Vagina (tissue), 2 donors: ENCODE measurements around the gene LONRF2.

Experiments used
- POLR2A ChIP-seq, 2 donors: fragments of 450-650 bp; IDR thresholded peaks; one replicate each; pipeline ENCODE4 v1.6.1; 2017; ENCODE audit warnings: antibody characterized with exemption in 2 of 2, mild to moderate bottlenecking in 2 of 2, moderate library complexity in 2 of 2
- POLR2AphosphoS5 ChIP-seq, 2 donors: sonication (generic); formaldehyde crosslinking; IDR thresholded peaks; one replicate each; pipeline ENCODE4 v1.9.0; 2017; ENCODE audit warnings: antibody characterized with exemption in 2 of 2, mild to moderate bottlenecking in 2 of 2, low read depth in 1 of 2; ENCODE audit not compliant: insufficient read depth in 1 of 2
- TF ChIP-seq, protein P1 (sequence below), 3 experiments: fragments of 450-650 bp in 2 of 3; fragments of 200-600 bp in 1 of 3; sonication (generic) in 1 of 3; IDR thresholded peaks; one replicate each; pipeline ENCODE4 v1.5.1; 2017 to 2019; ENCODE audit warnings: antibody characterized with exemption in 3 of 3, mild to moderate bottlenecking in 2 of 3, moderate library complexity in 2 of 3

DNA sequence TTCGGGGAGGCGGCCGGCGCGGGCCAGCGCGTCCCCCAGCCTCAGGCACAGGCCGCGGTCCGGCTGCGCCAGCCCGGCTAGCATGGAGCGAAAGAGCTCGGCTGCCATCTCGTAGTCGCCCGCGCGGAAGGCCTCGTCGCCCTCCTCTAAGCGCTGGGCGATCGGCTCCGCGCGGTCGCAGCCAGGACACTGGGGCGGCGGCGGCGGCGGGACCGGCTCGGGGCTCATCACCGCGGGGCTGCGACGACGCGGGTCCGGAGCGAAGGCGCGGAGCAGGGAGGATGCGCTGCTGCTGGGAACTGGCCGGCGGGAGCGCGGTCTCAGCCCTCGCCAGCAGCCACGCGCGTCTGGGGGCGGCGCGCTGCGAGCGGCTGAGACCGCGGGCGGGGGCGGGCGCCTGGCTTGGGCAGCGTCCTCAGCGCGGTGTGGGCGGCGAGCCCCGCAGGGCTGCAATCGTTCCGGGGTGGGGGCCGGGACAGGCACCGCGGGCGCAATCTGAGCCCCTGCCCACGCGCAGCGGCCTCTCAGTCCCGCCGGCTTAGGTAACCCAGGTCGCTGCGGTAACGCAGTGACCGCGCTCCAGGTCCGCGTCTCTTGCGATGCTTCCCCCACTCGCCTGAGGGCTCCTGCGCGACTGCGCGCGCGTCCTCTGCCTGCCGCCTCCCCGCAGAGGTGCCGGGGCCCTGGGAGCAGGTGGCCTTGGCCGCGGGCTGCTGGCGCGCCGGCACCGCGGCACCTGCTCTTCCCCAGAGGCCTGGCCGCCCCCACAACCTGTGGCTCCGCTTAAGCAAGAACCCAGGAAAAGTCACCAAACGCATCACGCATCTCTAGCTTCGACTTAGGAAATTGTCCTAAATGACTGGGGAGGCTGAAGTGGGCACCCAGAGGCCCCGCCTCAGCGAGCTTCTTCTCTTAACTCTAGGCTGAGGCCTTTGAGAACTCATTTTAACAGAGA lies at the start of gene LONRF2:
- TF ChIP-seq, protein P1, sequence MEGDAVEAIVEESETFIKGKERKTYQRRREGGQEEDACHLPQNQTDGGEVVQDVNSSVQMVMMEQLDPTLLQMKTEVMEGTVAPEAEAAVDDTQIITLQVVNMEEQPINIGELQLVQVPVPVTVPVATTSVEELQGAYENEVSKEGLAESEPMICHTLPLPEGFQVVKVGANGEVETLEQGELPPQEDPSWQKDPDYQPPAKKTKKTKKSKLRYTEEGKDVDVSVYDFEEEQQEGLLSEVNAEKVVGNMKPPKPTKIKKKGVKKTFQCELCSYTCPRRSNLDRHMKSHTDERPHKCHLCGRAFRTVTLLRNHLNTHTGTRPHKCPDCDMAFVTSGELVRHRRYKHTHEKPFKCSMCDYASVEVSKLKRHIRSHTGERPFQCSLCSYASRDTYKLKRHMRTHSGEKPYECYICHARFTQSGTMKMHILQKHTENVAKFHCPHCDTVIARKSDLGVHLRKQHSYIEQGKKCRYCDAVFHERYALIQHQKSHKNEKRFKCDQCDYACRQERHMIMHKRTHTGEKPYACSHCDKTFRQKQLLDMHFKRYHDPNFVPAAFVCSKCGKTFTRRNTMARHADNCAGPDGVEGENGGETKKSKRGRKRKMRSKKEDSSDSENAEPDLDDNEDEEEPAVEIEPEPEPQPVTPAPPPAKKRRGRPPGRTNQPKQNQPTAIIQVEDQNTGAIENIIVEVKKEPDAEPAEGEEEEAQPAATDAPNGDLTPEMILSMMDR (IDR thresholded peaks at IDR 0.05) = no peak
- TF ChIP-seq POLR2AphosphoS5 (IDR thresholded peaks at IDR 0.05; ENCODE audit: insufficient read depth in 1 of 2, low read depth in 1 of 2) (no peak), POLR2A (IDR thresholded peaks at IDR 0.05) (no peak)
